ENCODE measurements around the gene PKNOX1.
"Not testable (repeated sequence)": the region's sequence is repeated elsewhere in the genome, so short reads cannot be mapped to it uniquely, and the experiment has no call there.

Gene PKNOX1

DNA sequence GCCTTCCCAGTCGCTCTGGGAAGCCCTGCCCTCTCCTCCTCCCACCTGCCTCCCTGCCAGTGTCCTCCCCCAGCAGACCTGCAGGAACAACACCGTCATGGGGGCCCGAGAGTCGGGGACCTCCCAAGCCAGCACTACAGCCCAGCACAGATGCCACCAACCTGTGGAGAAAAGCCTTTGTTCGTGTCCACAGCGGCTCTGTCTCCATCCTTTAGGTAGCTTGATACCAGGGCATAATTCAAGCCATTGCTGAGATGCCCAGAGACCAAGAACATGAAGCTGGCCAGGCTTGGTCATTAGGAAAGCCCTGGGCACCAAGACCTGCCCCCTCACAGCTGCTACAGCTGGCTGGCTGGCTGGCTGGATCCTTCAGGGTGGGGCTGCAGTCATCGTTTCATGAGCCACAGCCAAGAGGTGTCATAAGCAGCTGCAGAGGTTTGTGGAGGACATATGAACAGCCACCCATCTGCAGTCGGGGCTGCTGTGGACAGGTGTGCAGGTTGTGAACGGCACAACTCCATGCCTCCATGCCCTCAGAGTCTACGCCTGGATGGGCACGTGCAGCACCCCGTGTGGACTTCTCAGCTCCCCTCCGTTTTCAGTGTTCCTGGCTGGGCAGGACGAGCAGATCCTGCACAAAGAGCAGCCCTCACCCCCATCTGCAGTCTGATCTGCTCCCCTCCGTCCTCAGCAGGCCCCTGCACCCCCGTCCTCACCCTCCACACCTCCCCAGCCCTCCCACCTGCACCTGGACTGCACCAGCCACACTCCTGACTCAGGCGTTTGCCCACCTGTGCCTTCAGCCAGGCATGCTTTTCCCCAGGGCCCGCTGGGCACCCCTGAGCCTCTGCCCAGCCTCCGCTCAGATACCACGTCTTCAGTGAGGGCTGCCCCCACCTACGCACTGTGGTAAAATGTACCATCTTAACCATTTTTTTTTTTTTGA is 71.8 kb downstream of the PKNOX1 start:
- DNase-seq (ENCODE audit: low spot score): peak; percentile 13

DNA sequence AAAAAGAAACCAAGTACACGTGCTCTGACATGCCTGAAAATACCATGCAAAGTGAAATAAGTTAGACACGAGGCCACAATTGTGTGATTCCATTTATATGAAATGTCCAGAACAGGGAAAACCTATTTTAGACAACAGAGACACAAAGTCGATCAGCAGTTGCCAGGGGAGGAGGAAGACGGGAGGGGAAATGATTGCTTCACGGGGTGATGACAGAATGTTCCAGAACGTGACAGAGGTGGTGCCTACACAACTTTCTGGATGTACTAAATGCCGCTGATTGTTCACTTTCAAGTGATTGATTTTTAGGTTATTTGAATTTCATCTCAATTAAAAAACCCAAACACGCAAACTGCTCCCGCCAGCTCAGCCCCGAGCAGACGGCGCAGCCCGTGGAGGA is 78.8 kb downstream of the PKNOX1 start:
- not testable (repeated sequence) for DNase-seq (ENCODE audit: low spot score)

GRCh38 chr21:43062955-43063664 is 88.7 kb downstream of the PKNOX1 start:
- DNase-seq (ENCODE audit: low spot score): not testable (repeated sequence)

DNA sequence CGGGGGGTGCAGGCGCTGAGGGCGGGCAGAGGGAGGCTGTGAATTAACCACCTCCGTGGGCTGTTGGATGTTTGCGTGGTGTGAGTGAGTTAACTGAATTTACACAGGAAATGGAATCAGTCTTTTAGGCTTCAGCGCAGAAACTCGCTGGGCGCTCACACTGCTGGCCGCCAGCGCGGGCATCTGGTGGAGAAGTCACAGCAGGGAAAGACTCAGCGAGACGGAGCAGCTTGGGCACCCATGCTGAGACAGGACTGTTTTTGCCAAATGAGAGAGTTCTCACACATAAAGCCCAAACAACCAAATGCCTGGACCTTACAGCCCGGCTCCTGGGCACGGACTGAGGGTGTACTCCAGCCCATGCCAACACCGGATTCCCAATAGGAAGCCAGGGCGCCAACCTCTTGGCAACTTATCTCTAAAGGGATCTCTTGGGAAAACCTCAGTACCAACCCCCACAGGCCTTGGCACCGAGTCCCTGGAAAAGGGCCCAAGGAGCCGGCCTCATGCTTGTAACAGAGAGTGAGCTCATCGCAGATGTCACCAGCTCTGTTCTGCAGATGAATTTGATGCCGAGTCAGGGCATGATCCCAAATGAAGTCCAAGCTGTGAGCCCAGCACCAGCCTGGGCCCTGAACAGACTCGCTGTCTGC is 90.0 kb downstream of the PKNOX1 start:
- not testable (repeated sequence) for DNase-seq (ENCODE audit: low spot score)

- DNase-seq (ENCODE audit: low spot score): not testable (repeated sequence)
These were observed 91.6 kb downstream of the PKNOX1 start for GRCh38 chr21:43065991-43066390.

DNA sequence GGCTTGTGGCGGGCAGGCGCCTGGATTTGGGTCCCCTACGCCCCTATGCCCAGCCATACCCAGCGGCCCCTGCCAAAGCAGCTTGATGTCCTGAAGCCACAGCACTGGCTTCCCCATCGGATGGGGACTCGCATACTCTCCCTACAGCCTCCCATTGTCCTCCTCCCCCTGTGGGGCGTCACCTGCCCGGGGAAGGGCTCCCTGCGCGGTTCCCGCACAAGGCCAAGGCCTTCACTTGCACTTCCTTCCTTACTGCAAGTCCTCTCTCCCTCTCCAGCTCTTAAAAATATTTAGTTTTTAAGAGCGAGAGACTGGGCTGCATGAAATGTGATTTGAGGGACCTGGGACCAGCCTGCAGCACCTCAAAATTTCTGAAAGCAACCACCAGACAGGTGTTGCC is 92.3 kb downstream of the PKNOX1 start:
- DNase-seq (ENCODE audit: low spot score): not testable (repeated sequence)

DNA sequence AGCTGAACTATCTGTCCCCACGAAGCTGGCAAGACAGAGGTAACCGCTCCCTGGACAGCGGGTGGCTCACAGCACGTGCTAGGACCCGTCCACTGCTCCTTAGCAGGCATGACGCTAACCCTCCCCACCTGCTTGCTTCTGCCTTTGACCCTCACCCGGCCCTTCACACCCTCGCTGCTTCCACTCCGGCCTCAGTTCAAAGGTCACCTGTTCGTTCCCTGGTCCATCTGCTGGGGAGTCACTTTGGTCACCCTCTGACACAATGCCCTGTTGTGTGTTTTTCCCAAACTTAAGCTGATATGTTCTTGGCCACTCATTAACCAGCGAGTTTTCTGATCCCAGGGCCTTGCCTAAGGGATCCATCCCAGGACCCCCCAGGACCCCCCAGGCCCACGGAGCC is 93.7 kb downstream of the PKNOX1 start:
- DNase-seq (ENCODE audit: low spot score): not testable (repeated sequence)

- not testable (repeated sequence) for DNase-seq (ENCODE audit: low spot score)
These were observed 95.3 kb downstream of the PKNOX1 start for GRCh38 chr21:43069682-43070081.

DNA sequence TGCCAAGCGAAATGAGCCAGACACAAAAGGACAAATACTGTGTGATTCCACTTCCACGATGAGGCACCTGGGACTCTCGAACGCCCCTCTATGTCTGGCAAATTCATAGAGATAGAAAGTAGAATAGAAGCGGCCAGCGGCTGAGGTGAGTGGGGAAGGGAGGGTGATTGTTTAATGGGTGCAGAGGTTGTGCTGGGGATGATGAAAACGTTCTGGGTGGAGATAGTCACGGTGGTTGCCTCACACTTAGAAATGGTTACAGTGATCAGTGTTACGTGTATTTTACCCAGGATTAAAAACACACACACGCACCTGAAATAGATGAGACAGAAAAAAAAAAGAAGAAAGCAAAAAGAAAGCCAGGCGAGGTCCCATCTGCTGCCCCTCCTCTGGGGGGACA is 98.4 kb downstream of the PKNOX1 start:
- not testable (repeated sequence) for DNase-seq (ENCODE audit: low spot score)

GRCh38 chr21:43074401-43075169 is 100.2 kb downstream of the PKNOX1 start:
- DNase-seq (ENCODE audit: low spot score): not testable (repeated sequence)

GRCh38 chr21:43075170-43076022 is 101.0 kb downstream of the PKNOX1 start, which contains the start of gene CBS:
TSS of gene CBS (minus strand) at chr21:43075835. CDS start at chr21:43072193, 3,642 bp downstream.
- DNase-seq (ENCODE audit: low spot score): not testable (repeated sequence)

DNA sequence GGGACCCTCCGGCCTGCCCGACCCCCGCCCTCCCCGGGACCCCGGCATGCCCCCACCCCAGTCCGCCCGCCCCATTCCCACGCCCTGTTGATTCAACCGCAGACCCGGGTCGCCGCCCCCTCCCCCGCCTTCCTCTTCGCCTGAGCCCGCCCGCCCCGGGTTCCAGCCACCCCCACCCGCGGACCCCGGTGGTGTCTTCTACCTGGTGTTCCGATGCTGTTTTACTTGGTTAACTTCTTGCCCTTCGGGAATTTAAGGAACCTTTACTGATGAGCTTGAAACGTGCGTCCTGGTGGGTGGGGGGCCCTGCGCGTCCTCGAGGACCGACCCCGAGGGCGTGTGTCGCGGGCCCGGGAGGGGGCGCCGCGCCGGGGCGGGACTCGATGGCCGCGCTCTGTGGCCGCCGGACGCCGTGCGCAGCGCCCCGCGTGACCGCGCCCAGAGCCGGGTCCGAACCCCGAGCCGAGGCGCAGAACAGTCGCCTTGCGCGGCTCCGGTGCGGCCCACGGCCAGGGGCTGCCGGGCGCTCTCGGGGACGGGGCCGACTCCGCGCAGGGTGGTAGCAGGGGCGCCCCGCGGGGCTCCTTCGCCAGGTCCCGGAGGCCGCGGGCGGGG is 101.8 kb downstream of the PKNOX1 start:
- DNase-seq (ENCODE audit: low spot score): not testable (repeated sequence)

GRCh38 chr21:43076643-43077042 is 102.3 kb downstream of the PKNOX1 start:
- DNase-seq (ENCODE audit: low spot score): not testable (repeated sequence)

DNA sequence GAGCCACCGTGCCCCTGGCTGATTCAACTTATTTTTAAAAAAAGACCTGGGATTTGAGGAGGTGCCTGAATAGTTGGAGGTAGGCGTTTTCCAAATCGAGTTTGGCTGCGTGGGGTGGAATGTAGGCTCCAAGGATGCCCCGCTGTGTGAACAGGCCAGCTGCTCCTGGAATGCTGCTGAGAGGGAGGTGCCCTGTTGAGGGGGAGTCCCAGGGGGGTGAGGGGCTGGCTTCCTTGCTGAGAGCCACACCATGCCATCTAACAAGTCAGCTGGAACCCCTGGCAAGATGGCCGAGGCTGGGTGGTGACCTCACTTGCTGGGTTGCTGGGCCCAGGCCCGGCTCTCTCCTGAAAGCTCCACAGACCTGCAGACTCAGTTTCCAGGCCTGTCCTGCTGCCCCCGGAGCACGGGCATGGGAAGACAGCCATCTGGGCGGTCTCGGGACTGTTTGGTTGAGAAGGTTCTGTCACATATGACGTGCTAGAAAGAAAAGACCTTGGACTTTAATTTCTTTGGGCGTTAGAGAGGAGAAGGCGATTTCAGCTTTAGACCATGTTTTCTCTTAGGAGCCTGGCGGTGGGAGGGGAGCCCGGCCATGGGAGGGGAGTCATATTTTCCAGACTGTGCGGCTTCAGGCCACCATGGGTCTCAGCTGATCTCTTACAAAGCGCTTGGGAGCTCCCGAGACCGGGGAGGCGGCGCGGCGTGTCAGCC is 108.4 kb downstream of the PKNOX1 start:
- DNase-seq (ENCODE audit: low spot score): not testable (repeated sequence)

Small RNA genes within 50 kb of the gene (small RNA-seq; reads per million reads assigned to genes)
- 0 reads per million in 2 experiments for gene MIR5692B

Data from SK-N-DZ (cell line).